ENCODE results near the gene FNDC1. TPM values are rescaled to one million over a fixed set of nuclear protein-coding genes. Genes with fewer than 3 reads are reported as not detected.
A peak's percentile ranks its signal among the peaks of the same experiment; 100 is the strongest.

Gene FNDC1
- total RNA-seq, 1 experiment from 2014 or later = not detected

DNA sequence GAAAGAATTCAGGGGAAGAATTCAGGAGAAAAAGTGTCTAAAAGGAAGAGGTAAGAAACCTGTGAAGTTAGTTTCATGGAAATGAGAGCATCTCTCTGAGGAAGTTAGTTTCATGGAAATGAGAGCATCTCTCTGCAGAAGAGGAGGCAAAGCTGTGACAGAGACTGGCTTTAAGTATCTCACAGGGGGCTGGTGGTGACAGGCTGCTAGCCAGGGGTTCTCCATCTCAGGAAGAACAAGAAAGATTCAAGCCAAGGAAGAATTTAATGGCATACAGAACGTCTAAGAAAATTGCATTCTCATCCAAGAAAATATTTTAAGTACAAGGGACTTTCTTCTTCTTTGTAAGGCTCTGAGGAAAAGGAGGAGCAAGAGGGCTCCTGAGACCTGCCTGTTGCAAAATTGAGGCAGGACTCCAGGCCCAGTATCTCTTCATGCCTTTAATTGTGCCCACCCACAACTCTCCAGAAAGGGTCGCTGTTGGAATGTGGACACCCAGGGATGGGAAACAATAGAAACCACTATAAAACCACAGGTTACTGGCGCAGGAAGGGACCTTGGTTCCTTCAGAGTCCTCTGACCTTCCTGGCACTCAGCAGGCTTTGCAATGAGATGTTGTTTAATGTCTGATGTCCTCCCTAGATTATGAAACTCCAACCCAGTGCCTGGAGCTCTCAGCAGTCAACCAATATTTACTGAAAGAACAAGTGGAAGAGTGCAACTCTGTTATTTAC lies 136.8 kb downstream of the FNDC1 start:
- DNase-seq (ENCODE audit: low read depth) = no peak

DNA sequence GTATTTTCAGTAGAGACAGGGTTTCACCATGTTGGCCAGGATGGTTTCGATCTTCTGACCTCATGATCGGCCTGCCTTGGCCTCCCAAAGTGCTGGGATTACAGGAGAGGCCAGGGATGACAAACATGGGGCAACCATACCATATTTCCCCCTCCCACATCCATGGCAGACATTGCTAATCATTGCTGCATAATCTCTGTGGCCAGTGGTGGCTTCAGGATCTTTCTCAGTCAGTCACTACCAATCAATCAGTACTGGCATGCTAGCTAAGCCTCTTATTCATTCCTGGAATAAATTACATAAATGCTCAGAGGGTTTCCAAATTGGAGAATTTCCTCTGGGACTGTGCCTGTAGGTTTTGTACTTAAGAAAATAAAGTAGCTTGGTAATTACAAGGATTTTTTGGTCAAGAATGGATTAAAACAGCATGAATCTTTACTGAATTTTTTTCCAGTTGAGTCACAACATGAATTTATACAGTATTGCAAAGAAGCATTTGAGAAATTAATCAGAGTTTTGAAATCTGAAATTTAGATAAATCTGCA lies 138.1 kb downstream of the FNDC1 start:
- no peak for DNase-seq (ENCODE audit: low read depth)

DNA sequence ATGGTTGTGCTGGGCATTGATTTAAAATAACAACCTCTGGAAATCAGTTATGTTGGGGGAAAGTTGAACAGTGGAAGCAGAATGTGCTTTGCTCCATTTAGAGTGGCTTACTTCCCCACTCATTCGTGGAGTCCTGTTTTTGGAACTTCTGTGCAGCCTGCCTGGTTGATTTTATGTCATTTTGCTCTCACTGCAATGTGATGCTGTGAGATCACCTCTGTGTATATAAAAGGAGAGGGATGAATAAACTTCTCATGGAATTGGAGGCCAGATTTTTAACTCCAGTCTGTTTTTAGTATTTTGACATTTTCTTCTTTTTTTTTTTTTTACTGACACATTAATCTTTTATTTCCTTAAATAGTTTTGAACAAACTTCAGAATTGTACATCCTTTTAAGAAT lies 139.0 kb downstream of the FNDC1 start:
- no peak for DNase-seq (ENCODE audit: low read depth)

DNA sequence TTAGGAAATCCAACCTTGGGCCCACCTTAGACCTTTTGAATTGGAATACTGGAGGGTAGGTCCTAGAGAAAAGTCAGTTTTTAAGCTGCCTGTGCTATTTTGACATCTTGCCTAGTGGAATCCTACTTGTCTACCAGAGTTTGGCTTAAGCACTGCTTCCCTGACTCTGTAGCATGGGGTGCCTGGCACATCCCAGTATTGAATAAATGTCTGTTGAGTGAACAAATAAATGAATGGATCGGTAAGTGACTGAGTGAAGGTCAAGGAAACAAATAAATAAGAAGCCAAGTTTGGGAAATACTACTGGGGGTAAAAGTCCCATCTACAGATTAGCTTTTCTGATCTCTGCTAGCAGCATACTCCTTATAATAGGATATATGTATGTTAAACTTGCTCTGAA lies 140.5 kb downstream of the FNDC1 start:
- DNase-seq (ENCODE audit: low read depth) = no peak

DNA sequence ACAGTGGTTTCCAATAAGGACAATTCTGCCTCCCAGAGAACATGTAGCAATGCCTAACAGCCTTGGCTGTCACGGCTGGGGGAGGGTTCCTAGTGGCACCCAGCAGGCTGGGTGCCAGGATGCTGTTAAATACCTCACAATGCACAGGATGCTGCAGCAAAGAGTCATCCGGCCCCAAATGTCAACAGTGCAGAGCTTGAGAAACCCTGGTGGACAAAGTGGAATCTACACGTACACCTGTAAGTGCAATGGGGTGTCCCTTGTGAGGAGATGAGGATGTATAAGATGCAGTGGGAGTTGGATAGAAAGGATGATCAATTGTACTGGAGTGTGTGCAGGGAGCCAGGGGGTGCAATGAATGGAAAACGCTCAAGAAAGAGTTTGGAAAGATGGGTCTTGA lies 142.4 kb downstream of the FNDC1 start:
- peak; percentile 12 for DNase-seq (ENCODE audit: low read depth)

DNA sequence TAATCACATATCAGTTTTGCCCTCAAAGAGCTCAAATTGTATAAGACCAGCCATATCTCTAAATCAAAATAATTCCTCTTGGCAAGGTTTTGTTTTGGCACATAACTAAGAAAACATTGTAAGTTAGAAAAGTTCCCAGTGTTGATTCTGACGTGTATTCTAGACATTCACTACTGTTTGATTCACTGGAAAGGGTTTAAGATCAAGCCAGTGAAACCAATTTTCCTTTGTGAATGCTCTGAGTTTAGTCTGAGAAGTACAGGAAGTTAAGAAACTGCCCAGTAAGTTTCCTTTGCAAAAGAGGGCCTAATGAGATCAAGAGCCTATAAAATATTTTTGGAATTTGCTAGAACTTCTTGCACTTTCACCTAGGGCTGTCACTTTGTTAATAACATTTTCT lies 143.0 kb downstream of the FNDC1 start:
- DNase-seq (ENCODE audit: low read depth) = no peak

DNA sequence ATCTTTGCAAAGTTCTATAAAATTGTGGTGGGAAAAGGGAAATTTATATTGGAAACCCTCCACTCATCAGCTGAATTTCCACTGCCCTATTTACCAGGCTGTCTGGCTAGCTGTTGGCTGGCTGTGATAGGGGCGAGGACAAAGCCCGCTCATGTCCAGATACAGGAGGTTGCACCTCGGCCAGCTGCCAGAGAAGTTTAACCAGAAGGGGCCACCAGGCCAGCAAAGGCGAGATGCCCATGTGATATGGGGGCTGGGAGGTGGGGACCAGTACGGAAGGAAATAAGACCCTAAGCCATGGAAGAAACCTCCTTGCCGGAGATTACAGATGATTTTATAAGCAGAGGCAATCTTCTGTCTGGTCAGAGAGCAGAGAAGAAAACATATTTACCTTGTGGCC lies 143.8 kb downstream of the FNDC1 start:
- DNase-seq (ENCODE audit: low read depth) = no peak

DNA sequence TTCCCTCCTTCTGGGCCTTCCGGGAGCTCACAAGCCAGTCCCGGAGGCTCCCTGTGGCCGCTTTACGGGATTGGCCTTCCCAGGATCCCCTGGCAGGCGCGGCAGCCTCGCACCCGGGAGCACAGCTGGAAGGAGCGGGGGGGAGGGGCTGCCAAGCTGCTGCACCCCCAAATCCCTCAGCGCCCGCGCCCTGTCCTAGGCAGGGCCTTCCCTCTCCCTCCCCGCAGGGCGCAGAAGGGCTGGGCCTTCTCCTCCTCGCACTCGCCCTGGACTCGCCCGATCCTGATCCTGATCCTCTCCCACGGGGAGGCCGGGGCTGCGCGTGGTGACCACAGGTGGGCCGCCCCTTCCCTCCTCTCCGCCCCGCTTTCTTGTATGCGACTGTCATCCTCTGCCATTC lies 146.4 kb downstream of the FNDC1 start:
- DNase-seq (ENCODE audit: low read depth) = no peak

DNA sequence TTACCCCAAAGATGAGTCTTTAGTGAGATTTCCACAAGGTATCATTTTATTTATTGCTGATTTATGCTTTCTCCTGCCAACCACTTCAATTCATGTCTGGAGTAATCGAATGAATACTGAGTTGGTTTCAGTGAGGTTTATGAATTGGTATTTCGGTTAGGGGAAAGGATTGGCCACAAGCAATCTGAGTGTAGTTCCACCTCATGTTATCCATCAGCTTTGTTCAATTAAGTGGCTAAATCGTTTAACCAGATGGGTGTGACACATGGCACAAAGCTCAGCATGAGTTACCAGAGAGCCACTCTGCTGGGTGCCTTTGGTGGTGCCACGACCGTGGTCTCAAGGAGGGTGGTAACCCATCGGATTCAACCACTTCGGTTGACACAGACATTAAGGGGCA lies 148.2 kb downstream of the FNDC1 start:
- DNase-seq (ENCODE audit: low read depth) = no peak

DNA sequence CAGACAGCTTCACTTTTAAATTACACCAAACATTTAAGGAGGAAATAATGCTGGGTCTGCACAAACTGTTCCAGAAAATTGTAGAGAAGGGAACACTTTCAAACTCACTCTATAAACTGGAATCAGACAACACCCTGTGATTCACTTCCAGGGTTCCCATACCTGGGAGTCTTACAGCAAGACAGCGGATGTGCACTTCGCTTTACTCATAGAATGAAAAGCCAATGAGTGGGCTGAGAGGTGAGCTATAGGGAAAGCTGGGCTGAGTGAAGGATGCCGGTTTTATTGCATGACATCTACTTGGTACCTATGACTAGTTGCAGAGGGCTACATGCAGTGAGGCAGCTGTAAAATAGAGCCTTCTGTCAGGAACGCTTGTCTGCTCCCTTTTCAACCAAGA lies 152.1 kb downstream of the FNDC1 start:
- DNase-seq (ENCODE audit: low read depth) = peak; percentile 33

Other genes starting within 250 kb of the FNDC1 start
- 1.7 and 2.0 TPM in 2 replicates for gene RSPH3, start 169.2 kb upstream of the FNDC1 start, total RNA-seq (2014; rRNA removed; shearing (Covaris generic))
- not detected in 2 replicates for gene TAGAP, start 124.4 kb upstream of the FNDC1 start, total RNA-seq (2014; rRNA removed; shearing (Covaris generic))

Data from HT1080 (cell line).